ENCODE results near the gene RPP25L.

Gene RPP25L

GRCh38 chr9:34651876-34652601 lies 40.1 kb upstream of the RPP25L start, which contains the start of gene IL11RA:
Gene IL11RA, plus strand, starts transcription at chr9:34652185. Its CDS starts 3,033 bp downstream, at chr9:34655218.
- Histone ChIP-seq H3K4me1 (ENCODE audit: control insufficient read depth in 5 of 5, insufficient read depth in 5 of 5, low read length in 5 of 5) (peaks cover 24 to 61% (median 58%) of the 10 kb centered on the region in 5 donors), H3K9ac (ENCODE audit: low read length in 5 of 5) (peak within 1 kb of the TSS; percentile 17 to 82 (median 74)), H3K27ac (ENCODE audit: low read depth, low read length) (peak within 1 kb of the TSS; percentile 93), H3K27me3 (ENCODE audit: control insufficient read depth in 5 of 5, insufficient read depth in 4 of 5, low read length in 5 of 5) (no peaks in the 10 kb centered on the region), H3K4me3 (ENCODE audit: low read depth in 1 of 5, low read length in 5 of 5) (peak within 1 kb of the TSS; percentile 61 to 83 (median 71)), H3K9me3 (ENCODE audit: control insufficient read depth in 5 of 5, low read length in 5 of 5) (no peaks in the 10 kb centered on the region), H3K36me3 (ENCODE audit: control insufficient read depth in 5 of 5, insufficient read depth in 5 of 5, low read length in 5 of 5) (peaks cover 0 to 26% (median 22%) of the 10 kb centered on the region in 5 donors)

- Histone ChIP-seq H3K4me3 (ENCODE audit: low read depth in 1 of 5, low read length in 5 of 5) (peak overlapping the region; percentile 61 to 83 (median 71)), H3K27me3 (ENCODE audit: control insufficient read depth in 5 of 5, insufficient read depth in 4 of 5, low read length in 5 of 5) (no peaks in the 10 kb centered on the region), H3K36me3 (ENCODE audit: control insufficient read depth in 5 of 5, insufficient read depth in 5 of 5, low read length in 5 of 5) (peaks cover 0 to 24% (median 22%) of the 10 kb centered on the region in 5 donors), H3K27ac (ENCODE audit: low read depth, low read length) (peak overlapping the region; percentile 93), H3K4me1 (ENCODE audit: control insufficient read depth in 5 of 5, insufficient read depth in 5 of 5, low read length in 5 of 5) (peaks cover 24 to 67% (median 65%) of the 10 kb centered on the region in 5 donors), H3K9ac (ENCODE audit: low read length in 5 of 5) (peak overlapping the region; percentile 17 to 82 (median 56)), H3K9me3 (ENCODE audit: control insufficient read depth in 5 of 5, low read length in 5 of 5) (no peaks in the 10 kb centered on the region)
Observed at GRCh38 chr9:34651321-34651720, 39.4 kb upstream of the RPP25L start.

GRCh38 chr9:34650816-34651215 lies 38.9 kb upstream of the RPP25L start:
- peak overlapping the region in 1 of 5 donors; percentile 0 for H3K4me3 ChIP-seq (ENCODE audit: low read depth in 1 of 5, low read length in 5 of 5)
- peak overlapping the region in 2 of 5 donors; percentile 8 to 17 for H3K9ac ChIP-seq (ENCODE audit: low read length in 5 of 5)
- peak overlapping the region; percentile 93 for H3K27ac ChIP-seq (ENCODE audit: low read depth, low read length)
- H3K4me1 ChIP-seq (ENCODE audit: control insufficient read depth in 5 of 5, insufficient read depth in 5 of 5, low read length in 5 of 5) = peaks cover 27 to 72% (median 70%) of the 10 kb centered on the region in 5 donors
- peaks cover 0 to 24% (median 22%) of the 10 kb centered on the region in 5 donors for H3K36me3 ChIP-seq (ENCODE audit: control insufficient read depth in 5 of 5, insufficient read depth in 5 of 5, low read length in 5 of 5)
- H3K9me3 ChIP-seq (ENCODE audit: control insufficient read depth in 5 of 5, low read length in 5 of 5) = no peaks in the 10 kb centered on the region
- H3K27me3 ChIP-seq (ENCODE audit: control insufficient read depth in 5 of 5, insufficient read depth in 4 of 5, low read length in 5 of 5) = no peaks in the 10 kb centered on the region

GRCh38 chr9:34648673-34649072 lies 36.8 kb upstream of the RPP25L start:
- no peak overlapping the region for H3K4me3 ChIP-seq (ENCODE audit: low read depth in 1 of 5, low read length in 5 of 5)
- no peaks in the 10 kb centered on the region for H3K9me3 ChIP-seq (ENCODE audit: control insufficient read depth in 5 of 5, low read length in 5 of 5)
- H3K9ac ChIP-seq (ENCODE audit: low read length in 5 of 5) = no peak overlapping the region
- peaks cover 23 to 60% (median 52%) of the 10 kb centered on the region in 5 donors for H3K4me1 ChIP-seq (ENCODE audit: control insufficient read depth in 5 of 5, insufficient read depth in 5 of 5, low read length in 5 of 5)
- H3K27ac ChIP-seq (ENCODE audit: low read depth, low read length) = no peak overlapping the region
- no peaks in the 10 kb centered on the region for H3K27me3 ChIP-seq (ENCODE audit: control insufficient read depth in 5 of 5, insufficient read depth in 4 of 5, low read length in 5 of 5)
- H3K36me3 ChIP-seq (ENCODE audit: control insufficient read depth in 5 of 5, insufficient read depth in 5 of 5, low read length in 5 of 5) = peaks cover 0 to 24% (median 22%) of the 10 kb centered on the region in 5 donors

GRCh38 chr9:34647651-34648050 lies 35.8 kb upstream of the RPP25L start:
- Histone ChIP-seq H3K27ac (ENCODE audit: low read depth, low read length) (peak overlapping the region; percentile 76), H3K36me3 (ENCODE audit: control insufficient read depth in 5 of 5, insufficient read depth in 5 of 5, low read length in 5 of 5) (peaks cover 0 to 24% (median 22%) of the 10 kb centered on the region in 5 donors), H3K4me3 (ENCODE audit: low read depth in 1 of 5, low read length in 5 of 5) (peak overlapping the region; percentile 81 to 94 (median 89)), H3K4me1 (ENCODE audit: control insufficient read depth in 5 of 5, insufficient read depth in 5 of 5, low read length in 5 of 5) (peaks cover 18 to 50% (median 41%) of the 10 kb centered on the region in 5 donors), H3K9me3 (ENCODE audit: control insufficient read depth in 5 of 5, low read length in 5 of 5) (no peaks in the 10 kb centered on the region), H3K27me3 (ENCODE audit: control insufficient read depth in 5 of 5, insufficient read depth in 4 of 5, low read length in 5 of 5) (no peaks in the 10 kb centered on the region), H3K9ac (ENCODE audit: low read length in 5 of 5) (peak overlapping the region; percentile 33 to 93 (median 91))

- no peaks in the 10 kb centered on the region for H3K9me3 ChIP-seq (ENCODE audit: control insufficient read depth in 5 of 5, low read length in 5 of 5)
- H3K36me3 ChIP-seq (ENCODE audit: control insufficient read depth in 5 of 5, insufficient read depth in 5 of 5, low read length in 5 of 5) = peaks cover 0 to 24% (median 22%) of the 10 kb centered on the region in 5 donors
- peak overlapping the region; percentile 76 for H3K27ac ChIP-seq (ENCODE audit: low read depth, low read length)
- peak overlapping the region; percentile 81 to 94 (median 89) for H3K4me3 ChIP-seq (ENCODE audit: low read depth in 1 of 5, low read length in 5 of 5)
- peak overlapping the region; percentile 54 to 93 (median 91) for H3K9ac ChIP-seq (ENCODE audit: low read length in 5 of 5)
- H3K4me1 ChIP-seq (ENCODE audit: control insufficient read depth in 5 of 5, insufficient read depth in 5 of 5, low read length in 5 of 5) = peaks cover 12 to 44% (median 35%) of the 10 kb centered on the region in 5 donors
- no peaks in the 10 kb centered on the region for H3K27me3 ChIP-seq (ENCODE audit: control insufficient read depth in 5 of 5, insufficient read depth in 4 of 5, low read length in 5 of 5)
Observed at GRCh38 chr9:34647084-34647403, 35.1 kb upstream of the RPP25L start.

- H3K27ac ChIP-seq (ENCODE audit: low read depth, low read length) = peak within 1 kb of the TSS; percentile 76
- H3K36me3 ChIP-seq (ENCODE audit: control insufficient read depth in 5 of 5, insufficient read depth in 5 of 5, low read length in 5 of 5) = peaks cover 0 to 24% (median 22%) of the 10 kb centered on the region in 5 donors
- no peaks in the 10 kb centered on the region for H3K27me3 ChIP-seq (ENCODE audit: control insufficient read depth in 5 of 5, insufficient read depth in 4 of 5, low read length in 5 of 5)
- H3K9ac ChIP-seq (ENCODE audit: low read length in 5 of 5) = peak within 1 kb of the TSS; percentile 54 to 93 (median 91)
- H3K4me1 ChIP-seq (ENCODE audit: control insufficient read depth in 5 of 5, insufficient read depth in 5 of 5, low read length in 5 of 5) = peaks cover 12 to 38% (median 30%) of the 10 kb centered on the region in 5 donors
- peak within 1 kb of the TSS; percentile 81 to 94 (median 89) for H3K4me3 ChIP-seq (ENCODE audit: low read depth in 1 of 5, low read length in 5 of 5)
- H3K9me3 ChIP-seq (ENCODE audit: control insufficient read depth in 5 of 5, low read length in 5 of 5) = no peaks in the 10 kb centered on the region
Observed at GRCh38 chr9:34646211-34647083, 34.5 kb upstream of the RPP25L start, which contains the start of gene GALT. Gene GALT, plus strand, starts transcription at chr9:34646675. Its CDS starts 30 bp downstream, at chr9:34646705.

GRCh38 chr9:34644766-34645314 lies 32.9 kb upstream of the RPP25L start:
- Histone ChIP-seq H3K36me3 (ENCODE audit: control insufficient read depth in 5 of 5, insufficient read depth in 5 of 5, low read length in 5 of 5) (peaks cover 0 to 20% (median 17%) of the 10 kb centered on the region in 5 donors), H3K27me3 (ENCODE audit: control insufficient read depth in 5 of 5, insufficient read depth in 4 of 5, low read length in 5 of 5) (no peaks in the 10 kb centered on the region), H3K9me3 (ENCODE audit: control insufficient read depth in 5 of 5, low read length in 5 of 5) (no peaks in the 10 kb centered on the region), H3K9ac (ENCODE audit: low read length in 5 of 5) (no peak overlapping the region), H3K4me1 (ENCODE audit: control insufficient read depth in 5 of 5, insufficient read depth in 5 of 5, low read length in 5 of 5) (peaks cover 8 to 30% (median 22%) of the 10 kb centered on the region in 5 donors), H3K27ac (ENCODE audit: low read depth, low read length) (no peak overlapping the region), H3K4me3 (ENCODE audit: low read depth in 1 of 5, low read length in 5 of 5) (no peak overlapping the region)

- no peak overlapping the region for H3K27ac ChIP-seq (ENCODE audit: low read depth, low read length)
- H3K36me3 ChIP-seq (ENCODE audit: control insufficient read depth in 5 of 5, insufficient read depth in 5 of 5, low read length in 5 of 5) = no peaks in the 10 kb centered on the region
- H3K27me3 ChIP-seq (ENCODE audit: control insufficient read depth in 5 of 5, insufficient read depth in 4 of 5, low read length in 5 of 5) = no peaks in the 10 kb centered on the region
- H3K4me3 ChIP-seq (ENCODE audit: low read depth in 1 of 5, low read length in 5 of 5) = no peak overlapping the region
- no peaks in the 10 kb centered on the region for H3K9me3 ChIP-seq (ENCODE audit: control insufficient read depth in 5 of 5, low read length in 5 of 5)
- H3K4me1 ChIP-seq (ENCODE audit: control insufficient read depth in 5 of 5, insufficient read depth in 5 of 5, low read length in 5 of 5) = peaks cover 10 to 34% (median 25%) of the 10 kb centered on the region in 5 donors
- no peak overlapping the region for H3K9ac ChIP-seq (ENCODE audit: low read length in 5 of 5)
Observed at GRCh38 chr9:34642679-34643078, 30.8 kb upstream of the RPP25L start.

All from subcutaneous abdominal adipose tissue (tissue), 5 donors.